Measurements from ENCODE around the gene NKD1. TPM values are rescaled to one million over a fixed set of nuclear protein-coding genes. Genes with fewer than 3 reads are reported as not detected.

NKD1 gene
- total RNA-seq, 1 donor from 2014 or later: 54.7 TPM

DNA sequence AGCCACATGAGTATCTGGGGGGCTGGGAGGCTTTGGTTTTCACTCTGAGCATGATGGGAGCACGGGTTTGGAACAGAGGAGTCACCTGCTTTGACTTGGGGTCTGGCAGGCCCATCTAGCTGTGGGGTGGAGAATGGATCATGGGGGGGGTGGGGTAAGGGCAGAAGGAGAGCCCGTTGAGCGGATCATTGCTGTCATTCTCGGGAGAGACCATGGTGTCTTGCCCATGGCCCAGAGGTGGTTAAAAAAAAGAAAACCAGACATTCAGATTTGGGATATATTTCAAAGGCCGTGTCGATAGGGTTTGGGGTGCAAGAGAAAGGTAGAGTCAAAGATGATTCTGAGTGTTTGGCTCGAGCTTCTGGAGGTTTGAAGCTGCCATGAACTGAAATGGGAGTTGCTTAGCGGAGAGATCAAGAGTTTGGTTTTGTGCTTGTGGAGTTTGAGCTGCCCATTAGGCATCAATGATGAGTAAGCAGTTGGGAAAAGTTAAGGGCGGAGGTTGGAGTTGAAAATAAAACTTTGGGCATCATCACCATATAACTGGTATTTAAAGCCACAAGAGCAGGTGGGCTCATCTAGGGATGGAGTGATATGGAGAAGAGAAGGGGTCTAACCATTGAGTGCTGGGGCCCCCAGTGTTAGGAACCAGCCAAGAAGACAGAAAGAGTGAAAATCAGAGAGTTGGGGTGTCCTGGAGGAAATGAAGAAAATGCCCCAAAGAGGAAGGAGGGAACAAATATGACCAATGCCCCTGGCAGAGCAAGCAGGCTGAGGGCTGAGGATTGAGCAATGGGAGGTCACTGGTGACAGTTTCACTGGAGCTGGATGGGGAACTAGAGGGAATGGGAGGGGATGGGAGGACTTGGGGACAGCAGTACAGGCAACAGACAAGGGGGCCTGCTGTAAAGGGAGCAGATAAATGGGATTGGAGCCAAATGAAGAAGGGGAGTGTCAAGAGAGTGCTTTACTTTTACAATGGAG, 147.1 kb downstream of the NKD1 start:
- Mint-ChIP-seq H3K27me3 (ENCODE audit: low read depth) (peaks cover 31% of the 10 kb centered on the region), H3K9me3 (no peaks in the 10 kb centered on the region), H3K4me3 (peak overlapping the region; percentile 22), H3K4me1 (peaks cover 34% of the 10 kb centered on the region), H3K36me3 (ENCODE audit: low read depth) (no peaks in the 10 kb centered on the region), H3K27ac (ENCODE audit: unreplicated experiment) (no peak overlapping the region)
- TF ChIP-seq, protein P1, sequence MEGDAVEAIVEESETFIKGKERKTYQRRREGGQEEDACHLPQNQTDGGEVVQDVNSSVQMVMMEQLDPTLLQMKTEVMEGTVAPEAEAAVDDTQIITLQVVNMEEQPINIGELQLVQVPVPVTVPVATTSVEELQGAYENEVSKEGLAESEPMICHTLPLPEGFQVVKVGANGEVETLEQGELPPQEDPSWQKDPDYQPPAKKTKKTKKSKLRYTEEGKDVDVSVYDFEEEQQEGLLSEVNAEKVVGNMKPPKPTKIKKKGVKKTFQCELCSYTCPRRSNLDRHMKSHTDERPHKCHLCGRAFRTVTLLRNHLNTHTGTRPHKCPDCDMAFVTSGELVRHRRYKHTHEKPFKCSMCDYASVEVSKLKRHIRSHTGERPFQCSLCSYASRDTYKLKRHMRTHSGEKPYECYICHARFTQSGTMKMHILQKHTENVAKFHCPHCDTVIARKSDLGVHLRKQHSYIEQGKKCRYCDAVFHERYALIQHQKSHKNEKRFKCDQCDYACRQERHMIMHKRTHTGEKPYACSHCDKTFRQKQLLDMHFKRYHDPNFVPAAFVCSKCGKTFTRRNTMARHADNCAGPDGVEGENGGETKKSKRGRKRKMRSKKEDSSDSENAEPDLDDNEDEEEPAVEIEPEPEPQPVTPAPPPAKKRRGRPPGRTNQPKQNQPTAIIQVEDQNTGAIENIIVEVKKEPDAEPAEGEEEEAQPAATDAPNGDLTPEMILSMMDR (conservative IDR thresholded peaks at IDR 0.05): no peak
- no peak for DNase-seq (ENCODE audit: low read depth, low spot score)

DNA sequence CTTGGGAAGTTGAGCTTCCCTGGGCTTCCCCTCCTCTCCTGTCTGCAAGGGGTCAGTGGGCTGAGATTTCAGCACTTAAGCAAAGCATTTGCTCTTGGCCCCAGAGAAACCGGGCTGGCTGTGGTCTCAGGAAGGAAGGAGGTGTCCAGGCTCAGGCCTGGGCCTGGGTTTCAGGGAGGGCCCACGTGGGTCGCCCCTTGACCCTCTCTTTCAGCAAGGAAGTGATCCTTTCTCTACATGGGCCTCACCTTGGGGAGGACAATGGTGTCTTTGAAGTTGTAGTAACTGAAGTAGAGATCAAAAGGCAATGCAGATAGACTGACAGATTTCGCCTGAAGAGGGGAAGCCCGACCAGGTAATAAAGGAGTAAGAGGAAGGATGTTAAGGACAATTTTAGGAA, 147.9 kb downstream of the NKD1 start:
- Mint-ChIP-seq H3K27me3 (ENCODE audit: low read depth) (peaks cover 26% of the 10 kb centered on the region), H3K4me1 (peaks cover 34% of the 10 kb centered on the region), H3K27ac (ENCODE audit: unreplicated experiment) (peak overlapping the region; percentile 2), H3K36me3 (ENCODE audit: low read depth) (no peaks in the 10 kb centered on the region), H3K4me3 (peak overlapping the region; percentile 22), H3K9me3 (no peaks in the 10 kb centered on the region)
- no peak for DNase-seq (ENCODE audit: low read depth, low spot score)
- TF ChIP-seq, protein P1 (conservative IDR thresholded peaks at IDR 0.05): no peak

DNA sequence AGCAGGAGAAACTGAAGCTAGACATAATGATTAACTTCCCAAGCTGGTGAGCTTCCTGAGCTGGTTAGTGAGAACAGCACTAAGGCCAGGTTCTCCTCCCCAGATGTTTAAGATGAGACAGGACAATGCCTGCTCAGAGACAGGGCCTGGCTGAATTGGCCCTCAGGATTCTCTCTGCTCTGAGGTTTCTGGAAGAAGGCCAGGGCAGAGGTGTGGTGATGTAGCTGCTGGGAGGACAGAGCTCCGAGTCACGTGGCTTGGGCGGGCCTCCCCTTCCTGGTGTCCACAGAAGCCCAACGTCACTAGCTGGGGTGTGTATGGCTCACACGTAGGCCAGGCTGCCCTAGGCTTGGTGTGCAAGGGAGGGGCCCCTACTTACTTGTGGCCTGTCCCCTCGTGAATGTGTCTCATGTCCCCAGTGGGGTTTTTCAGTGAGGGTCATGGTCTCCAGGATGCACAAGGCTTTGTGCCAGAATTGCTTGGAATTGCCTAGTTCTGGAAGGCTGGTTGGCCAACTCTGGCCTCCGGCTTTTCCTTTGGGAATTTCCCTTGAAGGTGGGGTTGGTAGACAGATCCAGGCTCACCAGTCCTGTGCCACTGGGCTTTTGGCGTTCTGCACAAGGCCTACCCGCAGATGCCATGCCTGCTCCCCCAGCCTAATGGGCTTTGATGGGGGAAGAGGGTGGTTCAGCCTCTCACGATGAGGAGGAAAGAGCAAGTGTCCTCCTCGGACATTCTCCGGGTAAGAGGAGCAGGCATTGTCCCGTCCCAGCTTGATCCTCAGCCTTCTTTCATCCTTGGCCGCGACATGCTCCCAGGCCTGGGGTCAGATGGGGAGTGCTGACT, 148.6 kb downstream of the NKD1 start:
- TF ChIP-seq, protein P1 (conservative IDR thresholded peaks at IDR 0.05): no peak
- no peaks in the 10 kb centered on the region for H3K9me3 Mint-ChIP-seq
- H3K27ac Mint-ChIP-seq (ENCODE audit: unreplicated experiment): no peak overlapping the region
- no peak overlapping the region for H3K4me3 Mint-ChIP-seq
- DNase-seq (ENCODE audit: low read depth, low spot score): no peak
- H3K4me1 Mint-ChIP-seq: peaks cover 34% of the 10 kb centered on the region
- no peaks in the 10 kb centered on the region for H3K36me3 Mint-ChIP-seq (ENCODE audit: low read depth)
- H3K27me3 Mint-ChIP-seq (ENCODE audit: low read depth): peaks cover 23% of the 10 kb centered on the region

DNA sequence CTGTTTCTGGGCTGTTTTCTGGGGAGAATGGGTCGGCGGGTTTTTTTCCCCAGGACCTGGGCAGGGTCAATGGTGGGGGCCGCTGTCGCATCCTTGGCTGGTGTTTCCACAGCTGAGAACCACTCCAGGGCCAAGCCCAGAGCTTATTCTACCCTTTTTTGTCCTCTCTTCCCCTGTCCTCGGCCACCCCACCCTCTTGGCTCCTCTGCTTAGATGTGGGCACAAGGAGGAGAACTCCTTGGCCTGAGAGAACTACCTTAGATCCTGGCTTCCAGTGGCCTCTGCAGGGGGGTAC, 149.2 kb downstream of the NKD1 start:
- TF ChIP-seq, protein P1 (conservative IDR thresholded peaks at IDR 0.05): no peak
- Mint-ChIP-seq H3K27ac (ENCODE audit: unreplicated experiment) (no peak overlapping the region), H3K27me3 (ENCODE audit: low read depth) (peaks cover 20% of the 10 kb centered on the region), H3K9me3 (no peaks in the 10 kb centered on the region), H3K4me3 (no peak overlapping the region), H3K4me1 (peaks cover 32% of the 10 kb centered on the region), H3K36me3 (ENCODE audit: low read depth) (no peaks in the 10 kb centered on the region)
- DNase-seq (ENCODE audit: low read depth, low spot score): no peak

DNA sequence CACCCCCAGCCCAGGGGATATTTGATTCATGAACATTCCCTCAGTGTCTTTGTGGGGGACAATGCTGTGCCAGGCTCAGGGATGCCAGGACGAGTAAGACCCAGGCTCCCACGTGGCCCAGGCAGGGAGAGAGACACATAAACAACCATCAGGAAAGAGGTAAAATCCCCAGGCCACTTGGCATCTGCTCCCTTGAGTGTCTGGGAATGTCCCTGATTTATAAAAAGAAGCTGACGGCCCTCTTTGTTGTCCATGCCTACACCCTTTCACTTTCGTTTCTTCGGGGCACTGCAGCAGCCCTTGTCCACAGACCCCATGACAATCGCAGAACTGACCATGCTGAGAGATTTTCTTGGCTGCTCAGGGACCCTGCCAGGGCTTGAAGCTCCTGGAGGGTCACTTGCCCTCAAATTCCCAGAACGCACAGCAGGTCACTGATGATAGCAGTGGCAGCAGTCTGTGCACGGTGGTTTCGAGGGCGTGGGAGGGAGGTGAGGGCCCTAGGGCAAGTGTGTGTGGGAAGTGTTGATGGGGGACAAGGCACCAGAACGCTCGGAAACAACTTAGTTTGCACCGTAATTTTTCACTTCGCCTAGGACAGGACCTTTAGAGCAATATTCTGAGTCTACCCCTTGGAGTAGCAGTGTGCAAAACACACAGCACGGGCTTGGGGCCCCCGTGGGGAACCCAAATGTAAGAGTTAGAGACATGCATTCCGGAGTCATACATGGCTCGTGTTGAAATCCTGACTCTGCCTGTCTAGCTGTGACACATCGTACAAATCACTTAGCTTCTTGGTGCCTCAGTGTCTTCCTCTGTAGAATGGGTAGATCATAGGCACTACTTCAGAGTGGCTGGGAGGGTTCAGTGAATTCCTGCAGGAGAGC, 149.9 kb downstream of the NKD1 start:
- H3K27me3 Mint-ChIP-seq (ENCODE audit: low read depth): peaks cover 13% of the 10 kb centered on the region
- no peak for DNase-seq (ENCODE audit: low read depth, low spot score)
- H3K27ac Mint-ChIP-seq (ENCODE audit: unreplicated experiment): no peak overlapping the region
- H3K4me1 Mint-ChIP-seq: peaks cover 27% of the 10 kb centered on the region
- TF ChIP-seq, protein P1 (conservative IDR thresholded peaks at IDR 0.05): no peak
- H3K4me3 Mint-ChIP-seq: no peak overlapping the region
- H3K9me3 Mint-ChIP-seq: no peaks in the 10 kb centered on the region
- H3K36me3 Mint-ChIP-seq (ENCODE audit: low read depth): no peaks in the 10 kb centered on the region
